Measurements from ENCODE around the gene CRIM1.

The CRIM1 gene

DNA sequence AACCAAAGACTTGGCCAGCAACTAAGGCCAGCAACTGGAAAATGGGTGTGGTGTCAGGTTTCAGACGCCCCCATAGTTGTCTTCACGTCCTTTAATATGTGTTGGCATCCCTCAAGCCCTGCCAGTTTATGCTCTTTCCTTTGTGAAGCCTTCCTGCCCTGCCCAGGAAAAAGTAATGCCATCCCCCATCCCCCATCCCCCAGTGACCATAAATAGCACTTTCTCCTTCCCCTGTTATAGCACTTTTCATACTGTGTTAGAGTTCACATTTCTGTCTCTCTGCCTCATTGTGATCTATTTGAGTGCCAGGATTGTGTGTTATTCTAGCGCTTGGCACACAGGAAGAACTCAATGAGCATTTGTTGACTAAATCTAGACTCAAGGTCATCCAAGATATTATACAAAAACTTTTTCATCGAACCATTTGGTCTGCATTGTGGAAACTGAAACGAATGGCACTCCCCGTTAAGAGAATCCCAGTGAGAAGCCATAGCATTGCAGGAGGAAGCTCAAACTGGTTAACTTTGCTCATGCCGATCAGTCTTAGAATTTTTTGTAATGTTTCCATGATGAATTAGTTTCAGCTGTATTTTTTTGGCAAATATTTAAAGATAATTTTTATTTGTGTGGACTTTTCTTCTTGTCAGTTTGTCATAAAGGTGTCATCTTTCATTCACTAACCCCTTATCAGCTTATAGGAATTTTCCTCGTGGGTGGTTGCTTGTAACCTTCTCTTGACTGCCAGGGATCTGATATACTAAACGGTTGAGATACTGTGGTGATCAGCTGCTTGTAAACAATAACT is 15.7 kb downstream of the CRIM1 start:
- in situ Hi-C loops (cut with MboI; ENCODE audit: low sequenced_read_pairs): no loop called here
- Histone ChIP-seq H3K4me1 (peaks cover 72% of the 10 kb centered on the region), H3K9me3 (no peaks in the 10 kb centered on the region), H3K36me3 (replicated peaks) (no peaks in the 10 kb centered on the region), H3K27me3 (ENCODE audit: low read depth) (no peaks in the 10 kb centered on the region), H3K4me3 (no peak overlapping the region)
- DNase-seq (ENCODE audit: low spot score in 2 of 2): no peak

DNA sequence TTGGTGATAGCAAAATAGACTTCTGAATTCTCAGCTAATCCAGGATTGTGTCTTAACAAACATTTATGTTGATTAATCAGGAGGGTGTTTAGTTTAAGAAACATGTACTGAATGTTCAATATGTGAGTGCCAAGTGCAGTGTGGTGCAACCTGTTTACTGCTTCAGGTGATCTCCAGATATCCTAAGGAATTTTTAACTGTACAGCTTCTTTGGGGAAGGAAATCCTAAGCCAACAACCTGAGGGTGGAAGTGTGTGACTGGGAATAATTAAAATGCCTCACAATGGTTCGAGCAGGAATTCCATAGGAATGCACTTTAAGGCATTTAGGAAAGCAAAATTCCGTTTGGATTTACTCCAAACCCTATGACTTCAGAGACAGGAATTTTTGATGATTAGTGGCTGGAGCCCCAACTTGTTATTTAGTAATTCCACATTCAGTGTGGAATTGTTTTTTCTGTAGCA is 16.4 kb downstream of the CRIM1 start:
- no peaks in the 10 kb centered on the region for H3K36me3 ChIP-seq (replicated peaks)
- no peak overlapping the region for H3K4me3 ChIP-seq
- peaks cover 65% of the 10 kb centered on the region for H3K4me1 ChIP-seq
- in situ Hi-C loops (cut with MboI; ENCODE audit: low sequenced_read_pairs): no loop called here
- no peaks in the 10 kb centered on the region for H3K9me3 ChIP-seq
- DNase-seq (ENCODE audit: low spot score in 2 of 2): peak in 1 of 2 experiments; percentile 78
- H3K27me3 ChIP-seq (ENCODE audit: low read depth): no peaks in the 10 kb centered on the region

- H3K4me3 ChIP-seq: no peak overlapping the region
- in situ Hi-C loops (cut with MboI; ENCODE audit: low sequenced_read_pairs): no loop called here
- H3K9me3 ChIP-seq: no peaks in the 10 kb centered on the region
- H3K4me1 ChIP-seq: peaks cover 53% of the 10 kb centered on the region
- DNase-seq (ENCODE audit: low spot score in 2 of 2): no peak
- H3K36me3 ChIP-seq (replicated peaks): no peaks in the 10 kb centered on the region
- H3K27me3 ChIP-seq (ENCODE audit: low read depth): no peaks in the 10 kb centered on the region
These were observed 17.8 kb downstream of the CRIM1 start for GRCh38 chr2:36373149-36373926.

DNA sequence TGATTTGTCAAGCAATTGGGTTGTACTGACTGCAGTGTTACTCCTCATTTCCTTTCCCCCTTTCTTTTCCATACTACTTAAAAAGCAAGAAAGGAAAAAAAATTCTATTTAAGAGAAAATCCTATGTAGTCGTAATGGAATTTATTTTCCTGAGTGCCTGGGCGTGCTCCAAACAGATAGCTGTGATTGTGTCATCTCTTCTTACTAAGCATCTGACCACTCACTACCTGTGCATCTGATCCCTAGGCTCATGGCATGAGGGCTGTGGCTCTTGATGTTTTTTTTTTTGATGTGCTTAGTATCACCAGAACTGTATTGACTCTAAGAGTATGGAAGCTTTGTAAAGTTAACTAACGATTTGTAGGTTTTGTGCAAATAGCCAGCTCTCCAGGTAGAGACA is 19.0 kb downstream of the CRIM1 start:
- H3K27me3 ChIP-seq (ENCODE audit: low read depth): no peaks in the 10 kb centered on the region
- peaks cover 49% of the 10 kb centered on the region for H3K4me1 ChIP-seq
- H3K36me3 ChIP-seq (replicated peaks): no peaks in the 10 kb centered on the region
- H3K4me3 ChIP-seq: no peak overlapping the region
- in situ Hi-C loops (cut with MboI; ENCODE audit: low sequenced_read_pairs): no loop called here
- no peaks in the 10 kb centered on the region for H3K9me3 ChIP-seq
- no peak for DNase-seq (ENCODE audit: low spot score in 2 of 2)

DNA sequence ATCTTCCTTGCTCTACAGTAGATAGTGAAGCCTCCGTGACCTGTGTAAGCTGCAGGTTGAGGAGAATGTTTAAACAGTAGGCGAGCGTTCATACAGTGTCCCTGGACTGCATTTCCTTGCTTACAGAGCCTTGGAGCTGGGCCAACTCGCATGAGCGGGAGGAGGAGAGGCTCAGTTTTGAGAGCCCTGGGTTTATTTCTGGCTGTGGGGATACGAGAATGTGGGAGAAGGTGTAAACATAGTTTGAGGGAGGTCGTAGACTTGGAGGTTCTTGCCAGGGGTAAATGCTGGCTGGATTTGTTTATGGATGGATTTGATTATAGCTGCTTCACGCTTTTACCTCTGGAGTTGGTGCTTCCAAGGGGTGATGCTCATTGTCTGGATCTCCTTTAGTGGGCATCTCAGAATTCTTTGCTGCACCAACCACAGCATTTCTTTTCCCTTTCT is 20.8 kb downstream of the CRIM1 start:
- H3K4me1 ChIP-seq: peaks cover 35% of the 10 kb centered on the region
- H3K36me3 ChIP-seq (replicated peaks): no peaks in the 10 kb centered on the region
- DNase-seq (ENCODE audit: low spot score in 2 of 2): peak in 1 of 2 experiments; percentile 61
- H3K9me3 ChIP-seq: no peaks in the 10 kb centered on the region
- in situ Hi-C loops (cut with MboI; ENCODE audit: low sequenced_read_pairs): no loop called here
- no peak overlapping the region for H3K4me3 ChIP-seq
- H3K27me3 ChIP-seq (ENCODE audit: low read depth): no peaks in the 10 kb centered on the region

DNA sequence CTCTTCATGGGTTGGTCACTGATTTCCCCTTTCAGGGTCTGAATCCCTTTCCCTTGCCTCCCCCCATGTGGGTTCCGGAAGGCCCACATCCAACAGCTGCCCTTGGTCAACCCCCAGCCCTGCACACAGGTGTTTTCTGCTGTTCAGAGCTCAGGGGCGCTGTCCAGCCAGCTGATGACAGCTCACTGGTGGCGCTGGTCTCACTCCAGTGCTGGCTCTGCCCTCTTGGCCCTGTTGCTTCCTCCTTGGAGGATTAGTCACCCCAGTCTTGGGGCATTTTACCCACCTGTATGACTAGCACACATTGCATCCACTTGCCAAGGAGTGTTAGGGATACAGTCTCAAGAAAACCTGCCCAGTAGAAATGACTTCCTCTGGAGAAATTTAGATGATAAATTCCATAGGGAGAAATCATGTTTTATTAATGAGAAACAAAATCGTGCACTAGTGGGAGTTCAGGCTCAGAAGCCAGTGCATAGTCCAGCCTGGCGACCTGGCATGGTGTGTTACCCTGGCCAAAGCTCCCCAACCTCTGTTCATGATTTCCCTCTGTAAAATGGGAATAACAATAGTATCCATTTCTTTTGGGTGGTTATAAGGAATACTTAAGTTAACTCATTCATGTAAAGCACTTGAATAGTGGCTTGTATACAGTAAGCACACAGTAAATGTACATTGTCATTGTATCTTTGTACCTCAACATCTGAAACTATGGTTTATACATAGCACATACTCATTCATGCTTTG is 21.6 kb downstream of the CRIM1 start:
- no peaks in the 10 kb centered on the region for H3K27me3 ChIP-seq (ENCODE audit: low read depth)
- no peak overlapping the region for H3K4me3 ChIP-seq
- in situ Hi-C loops (cut with MboI; ENCODE audit: low sequenced_read_pairs): no loop called here
- DNase-seq (ENCODE audit: low spot score in 2 of 2): no peak
- peaks cover 27% of the 10 kb centered on the region for H3K4me1 ChIP-seq
- H3K36me3 ChIP-seq (replicated peaks): no peaks in the 10 kb centered on the region
- H3K9me3 ChIP-seq: no peaks in the 10 kb centered on the region

GRCh38 chr2:36379710-36380448 is 24.3 kb downstream of the CRIM1 start:
- H3K36me3 ChIP-seq (replicated peaks): no peaks in the 10 kb centered on the region
- in situ Hi-C loops (cut with MboI; ENCODE audit: low sequenced_read_pairs): no loop called here
- DNase-seq (ENCODE audit: low spot score in 2 of 2): no peak
- H3K27me3 ChIP-seq (ENCODE audit: low read depth): no peaks in the 10 kb centered on the region
- peaks cover 16% of the 10 kb centered on the region for H3K4me1 ChIP-seq
- H3K4me3 ChIP-seq: no peak overlapping the region
- H3K9me3 ChIP-seq: no peaks in the 10 kb centered on the region

DNA sequence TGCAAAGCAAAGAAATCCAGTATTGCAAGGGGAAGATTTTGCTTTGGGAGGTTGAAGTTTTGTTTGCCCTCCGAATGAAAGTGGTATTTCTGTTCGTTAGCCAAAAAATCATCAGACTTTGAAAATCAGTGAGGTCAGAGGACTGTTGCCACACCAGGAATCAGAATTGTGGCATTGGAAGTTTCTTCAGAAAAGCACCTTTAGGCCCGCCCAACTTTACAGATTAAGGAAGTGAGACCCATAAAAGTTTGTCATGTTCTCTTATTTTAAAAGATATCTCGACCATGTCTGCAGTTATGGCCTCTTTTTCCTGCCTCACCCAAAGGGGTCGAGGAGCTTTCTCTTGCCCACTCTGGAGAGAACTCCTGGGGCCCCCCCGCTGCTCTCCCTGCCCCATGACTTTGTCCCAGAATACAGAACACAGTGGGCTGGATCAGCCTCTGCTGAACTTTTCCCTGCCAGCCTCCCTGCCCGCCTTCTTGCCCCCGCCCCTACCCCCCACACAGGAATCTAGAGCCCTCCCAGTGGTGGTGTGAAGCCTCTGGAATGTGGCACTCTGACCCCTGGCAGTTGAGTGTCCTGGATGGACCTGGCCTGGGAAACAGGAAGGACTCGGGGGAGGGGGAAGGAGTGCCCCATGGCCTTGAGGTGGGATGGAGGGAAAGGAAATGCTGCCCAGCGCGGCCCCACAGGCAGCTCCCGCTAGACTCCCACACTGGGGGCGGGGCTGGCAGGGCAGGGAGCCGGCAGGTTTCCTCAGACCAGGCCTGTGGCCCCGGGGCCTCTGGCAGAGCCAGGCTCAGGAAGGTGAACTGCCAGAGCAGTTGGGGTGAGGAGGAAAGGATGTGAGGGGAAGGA is 25.3 kb downstream of the CRIM1 start:
- no peaks in the 10 kb centered on the region for H3K9me3 ChIP-seq
- H3K4me1 ChIP-seq: peaks cover 17% of the 10 kb centered on the region
- H3K36me3 ChIP-seq (replicated peaks): no peaks in the 10 kb centered on the region
- H3K27me3 ChIP-seq (ENCODE audit: low read depth): no peaks in the 10 kb centered on the region
- no peak overlapping the region for H3K4me3 ChIP-seq
- in situ Hi-C loops (cut with MboI; ENCODE audit: low sequenced_read_pairs): no loop called here
- no peak for DNase-seq (ENCODE audit: low spot score in 2 of 2)

DNA sequence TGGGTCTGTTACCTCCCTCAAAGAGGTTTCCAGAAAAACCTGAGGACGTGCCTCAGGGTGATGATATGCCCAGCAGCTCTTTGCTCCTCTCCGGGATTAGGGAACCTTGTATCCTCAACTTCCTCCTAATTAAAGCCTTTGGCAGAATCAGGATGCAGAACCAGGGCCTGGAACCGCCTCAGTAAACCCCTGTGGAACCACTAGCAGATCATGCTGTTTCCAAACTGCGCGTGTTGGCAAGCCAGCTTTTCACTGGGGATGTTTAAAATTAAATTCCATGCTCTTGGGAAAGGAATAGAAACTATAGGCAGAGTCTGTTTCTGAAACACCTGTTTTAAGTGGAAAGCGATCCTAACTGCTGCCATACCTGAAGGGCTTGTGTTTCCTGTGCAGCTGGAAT is 26.4 kb downstream of the CRIM1 start:
- H3K36me3 ChIP-seq (replicated peaks): no peaks in the 10 kb centered on the region
- peaks cover 15% of the 10 kb centered on the region for H3K4me1 ChIP-seq
- no peak overlapping the region for H3K4me3 ChIP-seq
- DNase-seq (ENCODE audit: low spot score in 2 of 2): no peak
- H3K27me3 ChIP-seq (ENCODE audit: low read depth): no peaks in the 10 kb centered on the region
- no peaks in the 10 kb centered on the region for H3K9me3 ChIP-seq
- in situ Hi-C loops (cut with MboI; ENCODE audit: low sequenced_read_pairs): no loop called here

GRCh38 chr2:36382472-36382871 is 26.9 kb downstream of the CRIM1 start:
- Histone ChIP-seq H3K9me3 (no peaks in the 10 kb centered on the region), H3K36me3 (replicated peaks) (no peaks in the 10 kb centered on the region), H3K27me3 (ENCODE audit: low read depth) (no peaks in the 10 kb centered on the region), H3K4me1 (peaks cover 15% of the 10 kb centered on the region), H3K4me3 (no peak overlapping the region)
- no peak for DNase-seq (ENCODE audit: low spot score in 2 of 2)
- in situ Hi-C loops (cut with MboI; ENCODE audit: low sequenced_read_pairs): no loop called here

- H3K36me3 ChIP-seq (replicated peaks): no peaks in the 10 kb centered on the region
- no peak for DNase-seq (ENCODE audit: low spot score in 2 of 2)
- H3K4me3 ChIP-seq: no peak overlapping the region
- H3K27me3 ChIP-seq (ENCODE audit: low read depth): no peaks in the 10 kb centered on the region
- no peaks in the 10 kb centered on the region for H3K9me3 ChIP-seq
- in situ Hi-C loops (cut with MboI; ENCODE audit: low sequenced_read_pairs): no loop called here
- peaks cover 15% of the 10 kb centered on the region for H3K4me1 ChIP-seq
These were observed 28.1 kb downstream of the CRIM1 start for GRCh38 chr2:36383726-36384125.

DNA sequence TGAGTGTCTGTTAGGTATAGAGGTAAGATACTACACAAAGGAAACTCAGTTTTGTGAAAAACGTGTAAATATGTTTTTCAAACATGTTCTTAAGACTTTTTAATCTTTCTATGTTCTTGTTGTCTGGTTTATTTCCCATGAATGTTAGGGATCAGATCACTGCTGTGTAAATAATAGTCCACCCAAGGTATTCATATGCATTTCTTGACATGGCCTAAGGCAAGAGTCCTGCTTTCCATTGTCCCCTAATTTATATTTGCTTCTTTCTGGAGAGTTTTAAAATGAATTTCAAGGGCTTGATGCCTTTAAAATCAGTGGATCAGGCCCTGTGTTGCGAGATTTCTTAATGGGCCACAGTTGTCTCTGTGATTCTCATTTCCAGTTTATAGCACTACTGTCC is 28.9 kb downstream of the CRIM1 start:
- in situ Hi-C loops (cut with MboI; ENCODE audit: low sequenced_read_pairs): no loop called here
- H3K9me3 ChIP-seq: no peaks in the 10 kb centered on the region
- H3K27me3 ChIP-seq (ENCODE audit: low read depth): no peaks in the 10 kb centered on the region
- peaks cover 15% of the 10 kb centered on the region for H3K4me1 ChIP-seq
- H3K36me3 ChIP-seq (replicated peaks): no peaks in the 10 kb centered on the region
- peak; percentile 47 to 84 for DNase-seq (ENCODE audit: low spot score in 2 of 2)
- no peak overlapping the region for H3K4me3 ChIP-seq
